Progenitor cell of endocrine pancreas (in vitro differentiated cells): ENCODE results near the gene SPAG16. TPM values are rescaled to one million over a fixed set of nuclear protein-coding genes. Genes with fewer than 3 reads are reported as not detected.

Experiments used
- DNase-seq: peaks from one replicate; pipeline ENCODE4 v3.0.0; 2021; ENCODE audit warnings: low spot score; ENCODE audit not compliant: unreplicated experiment
- H3K27ac Mint-ChIP-seq: 2 replicates; pipeline ENCODE4 v1.8.0; 2021; ENCODE audit warnings: mild to moderate bottlenecking, moderate library complexity, mixed read lengths
- H3K27me3 Mint-ChIP-seq: 2 replicates; pipeline ENCODE4 v1.8.0; 2021; ENCODE audit warnings: mixed read lengths
- H3K36me3 Mint-ChIP-seq: 2 replicates; pipeline ENCODE4 v1.8.0; 2022; ENCODE audit warnings: mixed read lengths; ENCODE audit not compliant: insufficient read depth
- H3K4me1 Mint-ChIP-seq: 2 replicates; pipeline ENCODE4 v1.8.0; 2021; ENCODE audit warnings: low read depth, mixed read lengths
- H3K4me3 Mint-ChIP-seq: 2 replicates; pipeline ENCODE4 v1.8.0; 2021; ENCODE audit warnings: low read depth, mild to moderate bottlenecking, moderate library complexity, mixed read lengths
- H3K9me3 Mint-ChIP-seq: 2 replicates; pipeline ENCODE4 v1.8.0; 2021; ENCODE audit warnings: low read depth, mixed read lengths
- CTCF ChIP-seq: fragments of 200-600 bp; sonication (generic); IDR thresholded peaks from one replicate; pipeline ENCODE4 v1.5.0; 2021; ENCODE audit warnings: antibody characterized with exemption, mild to moderate bottlenecking; ENCODE audit not compliant: unreplicated experiment
- total RNA-seq: library from RNA; stranded (reverse); gene quantifications from 2 replicates; pipeline ENCODE4 v1.2.1, GENCODE V29; 2021

The SPAG16 gene
- total RNA-seq, 1 donor from 2014 or later = 52.8 TPM

GRCh38 chr2:214294426-214294825, 1010.2 kb downstream of the SPAG16 start:
- no peaks in the 10 kb centered on the region for H3K27me3 Mint-ChIP-seq
- DNase-seq = no peak
- no peak overlapping the region for H3K27ac Mint-ChIP-seq
- H3K4me1 Mint-ChIP-seq = peaks cover 1% of the 10 kb centered on the region
- TF ChIP-seq CTCF = no peak
- H3K36me3 Mint-ChIP-seq = peaks cover 2% of the 10 kb centered on the region
- H3K9me3 Mint-ChIP-seq = peaks cover 17% of the 10 kb centered on the region
- H3K4me3 Mint-ChIP-seq = no peak overlapping the region

GRCh38 chr2:214297423-214297822, 1013.2 kb downstream of the SPAG16 start:
- H3K27ac Mint-ChIP-seq = no peak overlapping the region
- H3K4me3 Mint-ChIP-seq = no peak overlapping the region
- DNase-seq = no peak
- no peak for TF ChIP-seq CTCF
- H3K36me3 Mint-ChIP-seq = no peaks in the 10 kb centered on the region
- H3K4me1 Mint-ChIP-seq = peaks cover 1% of the 10 kb centered on the region
- no peaks in the 10 kb centered on the region for H3K27me3 Mint-ChIP-seq
- H3K9me3 Mint-ChIP-seq = peaks cover 6% of the 10 kb centered on the region

- no peaks in the 10 kb centered on the region for H3K27me3 Mint-ChIP-seq
- TF ChIP-seq CTCF = no peak
- no peak for DNase-seq
- no peak overlapping the region for H3K27ac Mint-ChIP-seq
- no peak overlapping the region for H3K4me3 Mint-ChIP-seq
- no peaks in the 10 kb centered on the region for H3K4me1 Mint-ChIP-seq
- H3K36me3 Mint-ChIP-seq = no peaks in the 10 kb centered on the region
- H3K9me3 Mint-ChIP-seq = peaks cover 19% of the 10 kb centered on the region
These were observed 1026.1 kb downstream of the SPAG16 start for GRCh38 chr2:214310319-214310718.

- no peak overlapping the region for H3K27ac Mint-ChIP-seq
These were observed 1026.8 kb downstream of the SPAG16 start for GRCh38 chr2:214311031-214311533.

GRCh38 chr2:214311931-214312749, 1027.9 kb downstream of the SPAG16 start:
- no peak for DNase-seq
- Mint-ChIP-seq H3K27me3 (no peaks in the 10 kb centered on the region), H3K27ac (no peak overlapping the region), H3K4me3 (no peak overlapping the region), H3K4me1 (no peaks in the 10 kb centered on the region), H3K9me3 (peaks cover 9% of the 10 kb centered on the region), H3K36me3 (no peaks in the 10 kb centered on the region)
- no peak for TF ChIP-seq CTCF

More at GRCh38 chr2:214311031-214311533, 1026.8 kb downstream of the SPAG16 start:
- Mint-ChIP-seq H3K4me1 (no peaks in the 10 kb centered on the region), H3K9me3 (peaks cover 17% of the 10 kb centered on the region), H3K4me3 (no peak overlapping the region), H3K36me3 (no peaks in the 10 kb centered on the region), H3K27me3 (no peaks in the 10 kb centered on the region)
- DNase-seq = no peak
- peak; percentile 37 for TF ChIP-seq CTCF
